Measurements from ENCODE around the gene PLAGL2. TPM values are rescaled to one million over a fixed set of nuclear protein-coding genes. Genes with fewer than 3 reads are reported as not detected.

The PLAGL2 gene
- total and polyA plus RNA-seq, 2 experiments from 2014 or later: 13.2 to 28.2 TPM

GRCh38 chr20:32162351-32162750 lies 45.2 kb downstream of the PLAGL2 start (continued):
- TF ChIP-seq, protein P1, sequence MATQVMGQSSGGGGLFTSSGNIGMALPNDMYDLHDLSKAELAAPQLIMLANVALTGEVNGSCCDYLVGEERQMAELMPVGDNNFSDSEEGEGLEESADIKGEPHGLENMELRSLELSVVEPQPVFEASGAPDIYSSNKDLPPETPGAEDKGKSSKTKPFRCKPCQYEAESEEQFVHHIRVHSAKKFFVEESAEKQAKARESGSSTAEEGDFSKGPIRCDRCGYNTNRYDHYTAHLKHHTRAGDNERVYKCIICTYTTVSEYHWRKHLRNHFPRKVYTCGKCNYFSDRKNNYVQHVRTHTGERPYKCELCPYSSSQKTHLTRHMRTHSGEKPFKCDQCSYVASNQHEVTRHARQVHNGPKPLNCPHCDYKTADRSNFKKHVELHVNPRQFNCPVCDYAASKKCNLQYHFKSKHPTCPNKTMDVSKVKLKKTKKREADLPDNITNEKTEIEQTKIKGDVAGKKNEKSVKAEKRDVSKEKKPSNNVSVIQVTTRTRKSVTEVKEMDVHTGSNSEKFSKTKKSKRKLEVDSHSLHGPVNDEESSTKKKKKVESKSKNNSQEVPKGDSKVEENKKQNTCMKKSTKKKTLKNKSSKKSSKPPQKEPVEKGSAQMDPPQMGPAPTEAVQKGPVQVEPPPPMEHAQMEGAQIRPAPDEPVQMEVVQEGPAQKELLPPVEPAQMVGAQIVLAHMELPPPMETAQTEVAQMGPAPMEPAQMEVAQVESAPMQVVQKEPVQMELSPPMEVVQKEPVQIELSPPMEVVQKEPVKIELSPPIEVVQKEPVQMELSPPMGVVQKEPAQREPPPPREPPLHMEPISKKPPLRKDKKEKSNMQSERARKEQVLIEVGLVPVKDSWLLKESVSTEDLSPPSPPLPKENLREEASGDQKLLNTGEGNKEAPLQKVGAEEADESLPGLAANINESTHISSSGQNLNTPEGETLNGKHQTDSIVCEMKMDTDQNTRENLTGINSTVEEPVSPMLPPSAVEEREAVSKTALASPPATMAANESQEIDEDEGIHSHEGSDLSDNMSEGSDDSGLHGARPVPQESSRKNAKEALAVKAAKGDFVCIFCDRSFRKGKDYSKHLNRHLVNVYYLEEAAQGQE (IDR thresholded peaks at IDR 0.05; ENCODE audit: unreplicated experiment): no peak
- TF ChIP-seq ZNF331 (CRISPR knock-in tag; IDR thresholded peaks at IDR 0.05; ENCODE audit: low read depth) (no peak), POLR2AphosphoS5 (IDR thresholded peaks at IDR 0.05; ENCODE audit: low read depth) (no peak), STAT1 (IDR thresholded peaks at IDR 0.05; ENCODE audit: unreplicated experiment) (no peak)

- H3K9me2 ChIP-seq (ENCODE audit: insufficient read depth): no peaks in the 10 kb centered on the region
- 0 out of 2 replicates have a peak, but pooled peaks cover 6% of the 10 kb centered on the region for H3F3A ChIP-seq (replicated peaks; ENCODE audit: low read depth)
- no peak overlapping the region for H3K4me3 ChIP-seq
- H3K4me2 ChIP-seq: no peak overlapping the region
- Mint-ChIP-seq H3K4me1 (peaks cover 4% of the 10 kb centered on the region; the same call in 2 of the 3 replicates), H3K9me3 (no peaks in the 10 kb centered on the region), H3K27me3 (ENCODE audit: insufficient read depth, low read depth, poor library complexity) (peaks cover 8% of the 10 kb centered on the region), H3K4me3 (no peak overlapping the region; the same call in 2 of the 3 replicates), H3K27ac (no peak overlapping the region; the same call in 1 of the 2 replicates), H3K36me3 (ENCODE audit: low read depth) (peaks cover 67% of the 10 kb centered on the region)
- H3K27me3 ChIP-seq (ENCODE audit: insufficient read depth): no peaks in the 10 kb centered on the region
- peaks cover 2% of the 10 kb centered on the region; the same call in 1 of the 2 replicates for H3K4me1 ChIP-seq (ENCODE audit: insufficient read depth)
- H3K79me2 ChIP-seq (replicated peaks; ENCODE audit: insufficient read depth): no peaks in the 10 kb centered on the region
- DNase-seq (ENCODE audit: low spot score) (no peak), ATAC-seq (no peak)
- TF ChIP-seq NANOG (IDR thresholded peaks at IDR 0.05; ENCODE audit: borderline replicate concordance) (no peak), STAT1 (IDR thresholded peaks at IDR 0.05; ENCODE audit: unreplicated experiment) (no peak), EZH2phosphoT487 (IDR thresholded peaks at IDR 0.05; ENCODE audit: unreplicated experiment) (no peak), POLR2AphosphoS5 (IDR thresholded peaks at IDR 0.05; ENCODE audit: low read depth) (no peak)
- TF ChIP-seq, protein P2, sequence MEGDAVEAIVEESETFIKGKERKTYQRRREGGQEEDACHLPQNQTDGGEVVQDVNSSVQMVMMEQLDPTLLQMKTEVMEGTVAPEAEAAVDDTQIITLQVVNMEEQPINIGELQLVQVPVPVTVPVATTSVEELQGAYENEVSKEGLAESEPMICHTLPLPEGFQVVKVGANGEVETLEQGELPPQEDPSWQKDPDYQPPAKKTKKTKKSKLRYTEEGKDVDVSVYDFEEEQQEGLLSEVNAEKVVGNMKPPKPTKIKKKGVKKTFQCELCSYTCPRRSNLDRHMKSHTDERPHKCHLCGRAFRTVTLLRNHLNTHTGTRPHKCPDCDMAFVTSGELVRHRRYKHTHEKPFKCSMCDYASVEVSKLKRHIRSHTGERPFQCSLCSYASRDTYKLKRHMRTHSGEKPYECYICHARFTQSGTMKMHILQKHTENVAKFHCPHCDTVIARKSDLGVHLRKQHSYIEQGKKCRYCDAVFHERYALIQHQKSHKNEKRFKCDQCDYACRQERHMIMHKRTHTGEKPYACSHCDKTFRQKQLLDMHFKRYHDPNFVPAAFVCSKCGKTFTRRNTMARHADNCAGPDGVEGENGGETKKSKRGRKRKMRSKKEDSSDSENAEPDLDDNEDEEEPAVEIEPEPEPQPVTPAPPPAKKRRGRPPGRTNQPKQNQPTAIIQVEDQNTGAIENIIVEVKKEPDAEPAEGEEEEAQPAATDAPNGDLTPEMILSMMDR (conservative IDR thresholded peaks at IDR 0.05; ENCODE audit: low read depth in 2 of 2): no peak
- no peak overlapping the region for H3K27ac ChIP-seq (ENCODE audit: low read depth)
- H4K20me1 ChIP-seq (replicated peaks; ENCODE audit: insufficient read depth): peaks cover 13% of the 10 kb centered on the region
- H3K36me3 ChIP-seq (ENCODE audit: insufficient read depth): peaks cover 50% of the 10 kb centered on the region
- H2AFZ ChIP-seq: no peak overlapping the region
Observed at GRCh38 chr20:32160341-32160740, 47.2 kb downstream of the PLAGL2 start.

DNA sequence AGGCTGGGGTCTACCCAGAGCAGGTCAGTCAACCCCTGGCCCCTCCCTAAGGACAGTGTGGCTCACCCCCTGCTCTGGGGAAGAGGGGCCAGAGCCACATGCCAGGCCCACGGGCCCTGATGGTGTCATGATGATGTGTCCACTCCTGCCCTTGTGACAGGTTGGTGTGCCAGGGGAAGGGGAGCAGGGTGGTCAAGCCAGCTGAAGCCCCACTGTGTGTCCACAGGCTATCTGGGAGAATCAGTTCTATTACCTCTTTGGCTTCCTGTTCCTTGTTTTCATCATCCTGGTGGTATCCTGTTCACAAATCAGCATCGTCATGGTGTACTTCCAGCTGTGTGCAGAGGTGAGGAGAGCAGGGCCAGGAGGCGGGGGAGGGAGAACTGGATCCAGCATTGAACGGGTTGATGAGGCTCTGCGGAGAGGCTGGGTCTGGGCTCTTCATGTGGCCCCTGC lies 47.7 kb downstream of the PLAGL2 start:
- no peaks in the 10 kb centered on the region for H3K79me2 ChIP-seq (replicated peaks; ENCODE audit: insufficient read depth)
- Mint-ChIP-seq H3K9me3 (no peaks in the 10 kb centered on the region), H3K36me3 (ENCODE audit: low read depth) (peaks cover 63% of the 10 kb centered on the region), H3K4me1 (peaks cover 7% of the 10 kb centered on the region; the same call in 2 of the 3 replicates), H3K4me3 (no peak overlapping the region), H3K27me3 (ENCODE audit: insufficient read depth, low read depth, poor library complexity) (peaks cover 14% of the 10 kb centered on the region), H3K27ac (no peak overlapping the region; the same call in 1 of the 2 replicates)
- no peak overlapping the region for H3K4me3 ChIP-seq
- H4K20me1 ChIP-seq (replicated peaks; ENCODE audit: insufficient read depth): peaks cover 18% of the 10 kb centered on the region
- H3K9me2 ChIP-seq (ENCODE audit: insufficient read depth): no peaks in the 10 kb centered on the region
- ATAC-seq (no peak), DNase-seq (ENCODE audit: low spot score) (no peak)
- H3K4me2 ChIP-seq: no peak overlapping the region
- H3K27ac ChIP-seq (ENCODE audit: low read depth): no peak overlapping the region
- H3K4me1 ChIP-seq (ENCODE audit: insufficient read depth): peaks cover 7% of the 10 kb centered on the region; the same call in 1 of the 2 replicates
- H3F3A ChIP-seq (replicated peaks; ENCODE audit: low read depth): 0 out of 2 replicates have a peak, but pooled peaks cover 8% of the 10 kb centered on the region
- no peaks in the 10 kb centered on the region for H3K27me3 ChIP-seq (ENCODE audit: insufficient read depth)
- H2AFZ ChIP-seq: no peak overlapping the region
- peaks cover 48% of the 10 kb centered on the region for H3K36me3 ChIP-seq (ENCODE audit: insufficient read depth)
- TF ChIP-seq, protein P1 (IDR thresholded peaks at IDR 0.05; ENCODE audit: unreplicated experiment): no peak
- no peak for TF ChIP-seq NANOG (IDR thresholded peaks at IDR 0.05; ENCODE audit: borderline replicate concordance)
- no peak for TF ChIP-seq CREB1 (CRISPR knock-in tag; IDR thresholded peaks at IDR 0.05; ENCODE audit: low read depth)
- TF ChIP-seq ZNF331 (CRISPR knock-in tag; IDR thresholded peaks at IDR 0.05; ENCODE audit: low read depth): no peak
- TF ChIP-seq ZNF114 (CRISPR knock-in tag; IDR thresholded peaks at IDR 0.05): no peak

Measured in GM23338 (cell line).